Right atrium auricular region (tissue), 2 donors: Measurements from ENCODE around the gene DNAH2. TPM values are rescaled to one million over a fixed set of nuclear protein-coding genes. Genes with fewer than 3 reads are reported as not detected.

Experiments
- DNase-seq: peaks from one replicate; pipeline ENCODE4 v3.0.0-alpha.2; 2019; ENCODE audit warnings: low spot score
- H3K27ac ChIP-seq, 2 donors: fragments of 200-600 bp; sonication (generic); 1 replicate in 1 of 2; 2 replicates in 1 of 2; pipeline ENCODE4 v1.5.1; 2016 to 2019
- H3K27me3 ChIP-seq, 2 donors: fragments of 200-600 bp; sonication (generic); one replicate each; pipeline versions ENCODE4 v1.5.1 to v1.6.0; 2017 to 2019
- H3K36me3 ChIP-seq: fragments of 200-600 bp; sonication (generic); one replicate; pipeline ENCODE4 v1.5.1; 2016
- H3K4me1 ChIP-seq, 2 donors: fragments of 200-600 bp; sonication (generic); one replicate each; pipeline versions ENCODE4 v1.5.1 to v1.6.0; 2017 to 2019
- H3K4me3 ChIP-seq, 2 donors: fragments of 200-600 bp; sonication (generic); 1 replicate in 1 of 2; 2 replicates in 1 of 2; pipeline ENCODE4 v1.5.1; 2017 to 2019; ENCODE audit warnings: mild to moderate bottlenecking in 1 of 2, moderate library complexity in 1 of 2
- H3K9me3 ChIP-seq, 2 donors: fragments of 200-600 bp; sonication (generic); one replicate each; pipeline ENCODE4 v1.5.1; 2019
- total RNA-seq, 2 donors: library from RNA; depleted of rRNA; stranded (reverse); fragments of >200 nt; gene quantifications; one replicate each; pipeline ENCODE4 v1.1.0, GENCODE V29; 2016
- TF ChIP-seq, protein P1 (sequence below), 2 donors: fragments of 200-600 bp; sonication (generic); IDR thresholded peaks; one replicate each; pipeline ENCODE4 v1.5.1; 2019; ENCODE audit warnings: antibody characterized with exemption in 2 of 2

Gene DNAH2
- total RNA-seq, 2 donors from 2014 or later = 0.08 TPM; not detected in 1

DNA sequence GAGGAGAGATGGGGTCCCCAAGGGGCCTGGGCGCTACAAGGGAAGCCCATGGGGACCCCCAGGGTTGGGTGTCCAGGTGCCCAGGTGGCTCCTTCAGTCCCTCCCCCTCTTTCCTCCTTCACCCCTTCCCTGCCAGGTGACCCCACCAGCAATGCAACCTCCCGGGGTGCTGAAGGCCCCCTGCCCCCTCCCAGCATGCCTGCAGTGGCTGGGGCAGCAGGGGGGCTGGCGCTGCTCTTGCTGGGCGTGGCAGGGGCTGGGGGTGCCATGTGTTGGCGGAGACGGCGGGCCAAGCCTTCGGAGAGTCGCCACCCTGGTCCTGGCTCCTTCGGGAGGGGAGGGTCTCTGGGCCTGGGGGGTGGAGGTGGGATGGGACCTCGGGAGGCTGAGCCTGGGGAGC lies 8.5 kb upstream of the DNAH2 start:
- no peak for DNase-seq
- H3K36me3 ChIP-seq = no peaks in the 10 kb centered on the region
- TF ChIP-seq, protein P1, sequence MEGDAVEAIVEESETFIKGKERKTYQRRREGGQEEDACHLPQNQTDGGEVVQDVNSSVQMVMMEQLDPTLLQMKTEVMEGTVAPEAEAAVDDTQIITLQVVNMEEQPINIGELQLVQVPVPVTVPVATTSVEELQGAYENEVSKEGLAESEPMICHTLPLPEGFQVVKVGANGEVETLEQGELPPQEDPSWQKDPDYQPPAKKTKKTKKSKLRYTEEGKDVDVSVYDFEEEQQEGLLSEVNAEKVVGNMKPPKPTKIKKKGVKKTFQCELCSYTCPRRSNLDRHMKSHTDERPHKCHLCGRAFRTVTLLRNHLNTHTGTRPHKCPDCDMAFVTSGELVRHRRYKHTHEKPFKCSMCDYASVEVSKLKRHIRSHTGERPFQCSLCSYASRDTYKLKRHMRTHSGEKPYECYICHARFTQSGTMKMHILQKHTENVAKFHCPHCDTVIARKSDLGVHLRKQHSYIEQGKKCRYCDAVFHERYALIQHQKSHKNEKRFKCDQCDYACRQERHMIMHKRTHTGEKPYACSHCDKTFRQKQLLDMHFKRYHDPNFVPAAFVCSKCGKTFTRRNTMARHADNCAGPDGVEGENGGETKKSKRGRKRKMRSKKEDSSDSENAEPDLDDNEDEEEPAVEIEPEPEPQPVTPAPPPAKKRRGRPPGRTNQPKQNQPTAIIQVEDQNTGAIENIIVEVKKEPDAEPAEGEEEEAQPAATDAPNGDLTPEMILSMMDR (IDR thresholded peaks at IDR 0.05) = no peak
- H3K4me1 ChIP-seq = peaks cover 0 to 15% of the 10 kb centered on the region in 2 donors
- H3K4me3 ChIP-seq = no peak overlapping the region
- no peaks in the 10 kb centered on the region for H3K9me3 ChIP-seq
- no peak overlapping the region for H3K27ac ChIP-seq
- peaks cover 0 to 14% of the 10 kb centered on the region in 2 donors for H3K27me3 ChIP-seq

DNA sequence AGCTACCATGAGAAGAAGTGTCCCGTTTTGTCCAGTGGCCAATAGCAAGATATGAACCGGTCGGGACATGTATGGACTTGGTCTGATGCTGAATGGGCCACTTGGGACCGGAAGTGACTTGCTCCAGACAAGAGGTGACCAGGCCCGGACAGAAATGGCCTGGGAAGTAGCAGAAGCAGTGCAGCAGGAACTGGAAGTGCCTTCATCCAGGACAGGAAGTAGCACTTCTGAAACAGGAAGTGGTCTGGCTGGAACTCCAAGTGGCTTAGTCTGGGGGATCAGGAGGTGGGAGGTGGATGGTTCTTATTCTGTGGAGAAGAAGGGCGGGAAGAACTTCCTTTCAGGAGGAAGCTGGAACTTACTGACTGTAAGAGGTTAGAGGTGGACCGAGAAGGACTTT lies 7.2 kb upstream of the DNAH2 start:
- no peak overlapping the region for H3K4me3 ChIP-seq
- no peaks in the 10 kb centered on the region for H3K36me3 ChIP-seq
- no peaks in the 10 kb centered on the region for H3K9me3 ChIP-seq
- no peak for DNase-seq
- peaks cover 0 to 2% of the 10 kb centered on the region in 2 donors for H3K4me1 ChIP-seq
- H3K27me3 ChIP-seq = peaks cover 0 to 4% of the 10 kb centered on the region in 2 donors
- no peak overlapping the region for H3K27ac ChIP-seq
- TF ChIP-seq, protein P1 (IDR thresholded peaks at IDR 0.05) = no peak

DNA sequence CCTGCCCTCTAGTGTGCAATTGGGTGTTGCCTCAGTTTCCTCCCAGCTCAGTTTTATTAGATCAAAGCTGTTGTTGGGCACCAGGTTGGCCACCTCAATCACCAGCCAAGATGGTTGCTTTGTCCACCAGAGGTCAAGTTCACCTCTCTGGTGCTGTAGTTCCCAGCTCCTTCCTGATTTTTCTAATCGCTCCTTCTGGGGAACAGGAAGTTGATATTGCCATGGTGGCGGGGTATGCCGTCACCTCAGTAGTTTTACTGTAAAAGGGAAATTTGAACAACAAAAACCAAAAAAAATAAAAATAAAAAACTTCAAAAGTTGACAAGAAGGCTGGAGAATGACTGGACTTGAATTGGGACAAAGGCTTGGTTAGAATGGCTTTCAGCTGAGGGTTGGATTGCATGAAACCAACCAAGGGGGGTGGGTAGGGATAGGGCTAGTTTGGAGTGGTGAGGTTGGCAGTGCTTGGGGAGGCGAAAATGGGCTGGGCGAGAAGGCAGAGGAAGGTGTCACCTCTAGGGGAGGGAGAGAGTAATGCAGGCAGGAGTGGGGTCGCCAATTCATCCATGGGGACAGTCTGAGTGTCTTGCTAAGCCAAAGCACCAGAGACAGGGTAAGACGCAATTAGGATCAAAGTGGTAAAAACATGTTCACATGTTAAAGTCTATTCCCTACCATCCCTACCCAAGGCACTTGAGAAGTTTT lies 6.3 kb upstream of the DNAH2 start:
- Histone ChIP-seq H3K36me3 (no peaks in the 10 kb centered on the region), H3K9me3 (no peaks in the 10 kb centered on the region), H3K4me1 (peaks cover 0 to 2% of the 10 kb centered on the region in 2 donors), H3K27me3 (no peaks in the 10 kb centered on the region), H3K4me3 (no peak overlapping the region), H3K27ac (no peak overlapping the region)
- no peak for DNase-seq
- TF ChIP-seq, protein P1 (IDR thresholded peaks at IDR 0.05) = no peak

DNA sequence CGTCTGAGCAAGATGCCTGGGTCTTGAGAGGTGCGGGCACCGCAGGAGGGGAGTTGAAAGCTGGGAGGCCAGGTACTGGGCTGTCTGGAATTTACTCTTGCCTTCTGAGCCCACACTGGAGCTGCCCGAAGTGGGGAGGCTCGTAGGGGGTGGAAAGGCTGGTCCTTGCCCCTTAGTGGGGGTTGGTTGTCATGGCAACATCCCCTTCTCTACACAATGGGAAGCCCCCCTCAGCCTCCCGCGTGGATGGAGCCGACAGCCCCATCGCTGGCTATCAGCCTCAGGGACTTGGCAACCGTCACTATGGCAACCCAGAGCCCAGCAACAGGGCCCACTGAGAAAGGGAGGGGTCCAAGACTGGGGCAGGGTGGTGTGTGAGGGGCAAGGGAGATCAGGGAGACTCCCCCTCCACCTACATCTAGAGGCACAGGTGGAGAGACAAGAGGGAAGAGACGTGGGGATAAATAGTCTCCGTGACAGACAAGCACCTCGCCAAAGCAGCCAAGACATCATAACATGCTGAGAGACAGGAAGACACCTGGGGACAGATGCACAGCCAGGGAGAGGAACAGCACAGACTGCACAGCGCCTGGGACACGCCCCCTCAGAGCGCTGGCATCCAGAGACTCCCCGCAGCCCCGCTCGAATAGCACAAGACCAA lies 5.3 kb upstream of the DNAH2 start:
- no peak for DNase-seq
- no peaks in the 10 kb centered on the region for H3K27me3 ChIP-seq
- no peaks in the 10 kb centered on the region for H3K36me3 ChIP-seq
- no peak overlapping the region for H3K27ac ChIP-seq
- TF ChIP-seq, protein P1 (IDR thresholded peaks at IDR 0.05) = no peak
- no peaks in the 10 kb centered on the region for H3K9me3 ChIP-seq
- no peak overlapping the region for H3K4me3 ChIP-seq
- H3K4me1 ChIP-seq = peaks cover 0 to 13% of the 10 kb centered on the region in 2 donors

DNA sequence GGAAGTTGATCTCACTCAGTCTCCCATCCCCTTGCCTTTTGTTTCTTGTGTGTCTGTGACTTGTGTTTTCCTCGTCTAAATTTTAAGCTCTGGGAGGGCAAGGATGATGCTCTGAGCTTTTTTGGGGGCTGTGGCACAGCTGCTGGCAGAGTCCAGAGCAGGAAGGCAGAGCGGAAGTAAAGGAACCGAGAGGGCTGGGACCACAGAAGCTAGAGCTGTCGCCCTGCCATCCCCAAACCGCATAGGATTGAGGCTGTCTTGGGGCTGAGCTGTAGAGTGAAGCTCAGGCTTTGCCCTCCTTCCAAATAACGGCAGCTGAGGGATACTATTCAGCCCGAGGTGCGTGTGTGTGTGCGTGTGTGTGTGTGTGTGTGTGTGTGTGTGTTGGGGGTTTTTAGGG lies 3.8 kb upstream of the DNAH2 start:
- H3K9me3 ChIP-seq = no peaks in the 10 kb centered on the region
- no peak for DNase-seq
- H3K4me1 ChIP-seq = peaks cover 0 to 21% of the 10 kb centered on the region in 2 donors
- H3K36me3 ChIP-seq = no peaks in the 10 kb centered on the region
- TF ChIP-seq, protein P1 (IDR thresholded peaks at IDR 0.05) = no peak
- no peaks in the 10 kb centered on the region for H3K27me3 ChIP-seq
- no peak overlapping the region for H3K4me3 ChIP-seq
- H3K27ac ChIP-seq = no peak overlapping the region
